HUES48 (cell line): ENCODE measurements around the gene PFKP.

ENCODE experiments used
- H3K27ac ChIP-seq: one replicate; pipeline ENCODE4 v1.7.0; 2013; ENCODE audit warnings: low read depth, low read length, inconsistent platforms
- H3K27me3 ChIP-seq: 2 replicates; pipeline ENCODE4 v1.6.1; 2013; ENCODE audit warnings: mild to moderate bottlenecking, low read length; ENCODE audit not compliant: control insufficient read depth, insufficient read depth
- H3K36me3 ChIP-seq: 2 replicates; pipeline ENCODE4 v1.6.1; 2013; ENCODE audit warnings: low read length; ENCODE audit not compliant: control insufficient read depth, insufficient read depth
- H3K4me1 ChIP-seq: 2 replicates; pipeline ENCODE4 v1.6.1; 2013; ENCODE audit warnings: mild to moderate bottlenecking, low read length; ENCODE audit not compliant: control insufficient read depth, insufficient read depth
- H3K4me3 ChIP-seq: 2 replicates; pipeline ENCODE4 v1.5.1; 2013; ENCODE audit warnings: mild to moderate bottlenecking, low read depth, low read length
- H3K9ac ChIP-seq: 2 replicates; pipeline ENCODE4 v1.6.1; 2013; ENCODE audit warnings: mild to moderate bottlenecking, low read depth, low read length, moderate library complexity
- H3K9me3 ChIP-seq: 2 replicates; pipeline ENCODE4 v1.6.1; 2013; ENCODE audit warnings: low read length; ENCODE audit not compliant: control insufficient read depth, insufficient read depth

Gene PFKP

DNA sequence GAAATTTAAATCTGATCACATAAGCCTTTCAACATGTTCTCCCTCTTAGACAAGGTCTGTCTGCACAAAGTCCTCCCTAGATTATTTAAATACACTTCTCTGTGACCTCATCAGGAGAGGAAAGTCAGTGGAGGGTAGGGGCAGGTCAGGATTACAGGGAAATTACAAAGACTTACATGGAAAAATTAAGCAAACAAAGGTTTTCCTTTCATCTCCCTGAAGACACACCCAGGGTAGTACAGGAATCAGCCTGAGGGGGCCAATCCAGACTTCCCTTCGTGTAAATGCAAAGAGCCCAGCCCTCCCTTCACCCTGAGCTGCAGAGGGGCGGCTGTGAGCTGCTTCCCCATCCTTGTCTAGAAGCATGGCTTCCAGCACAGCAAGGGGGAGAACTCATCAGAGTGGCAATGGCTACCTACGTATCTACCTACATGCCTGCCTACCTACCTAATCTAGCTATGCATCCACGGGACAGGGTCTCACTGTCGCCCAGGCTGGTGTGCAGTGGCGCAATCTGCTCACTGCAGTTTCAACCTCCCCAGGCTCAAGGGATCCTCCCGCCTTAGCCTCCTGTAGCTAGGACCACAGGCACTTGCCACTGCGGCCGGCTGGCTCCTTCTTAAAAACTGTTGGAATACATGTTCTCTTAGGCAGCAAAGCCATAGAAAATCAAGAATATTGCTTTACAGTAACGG lies 72.0 kb downstream of the PFKP start:
- H3K27ac ChIP-seq, result no peak overlapping the region
- no peak overlapping the region for H3K9ac ChIP-seq
- H3K4me3 ChIP-seq, result no peak overlapping the region
- no peaks in the 10 kb centered on the region for H3K27me3 ChIP-seq
- peaks cover 95% of the 10 kb centered on the region for H3K36me3 ChIP-seq
- no peaks in the 10 kb centered on the region for H3K9me3 ChIP-seq
- no peaks in the 10 kb centered on the region for H3K4me1 ChIP-seq

- Histone ChIP-seq H3K27me3 (no peaks in the 10 kb centered on the region), H3K9ac (no peak overlapping the region), H3K9me3 (no peaks in the 10 kb centered on the region), H3K27ac (no peak overlapping the region), H3K4me1 (no peaks in the 10 kb centered on the region), H3K36me3 (peaks cover 94% of the 10 kb centered on the region), H3K4me3 (no peak overlapping the region)
Observed at GRCh38 chr10:3140280-3140679, 72.9 kb downstream of the PFKP start.

GRCh38 chr10:3141351-3142005 lies 74.1 kb downstream of the PFKP start:
- Histone ChIP-seq H3K27me3 (no peaks in the 10 kb centered on the region), H3K9me3 (no peaks in the 10 kb centered on the region), H3K27ac (no peak overlapping the region), H3K9ac (no peak overlapping the region), H3K36me3 (peaks cover 95% of the 10 kb centered on the region), H3K4me3 (no peak overlapping the region), H3K4me1 (no peaks in the 10 kb centered on the region)

DNA sequence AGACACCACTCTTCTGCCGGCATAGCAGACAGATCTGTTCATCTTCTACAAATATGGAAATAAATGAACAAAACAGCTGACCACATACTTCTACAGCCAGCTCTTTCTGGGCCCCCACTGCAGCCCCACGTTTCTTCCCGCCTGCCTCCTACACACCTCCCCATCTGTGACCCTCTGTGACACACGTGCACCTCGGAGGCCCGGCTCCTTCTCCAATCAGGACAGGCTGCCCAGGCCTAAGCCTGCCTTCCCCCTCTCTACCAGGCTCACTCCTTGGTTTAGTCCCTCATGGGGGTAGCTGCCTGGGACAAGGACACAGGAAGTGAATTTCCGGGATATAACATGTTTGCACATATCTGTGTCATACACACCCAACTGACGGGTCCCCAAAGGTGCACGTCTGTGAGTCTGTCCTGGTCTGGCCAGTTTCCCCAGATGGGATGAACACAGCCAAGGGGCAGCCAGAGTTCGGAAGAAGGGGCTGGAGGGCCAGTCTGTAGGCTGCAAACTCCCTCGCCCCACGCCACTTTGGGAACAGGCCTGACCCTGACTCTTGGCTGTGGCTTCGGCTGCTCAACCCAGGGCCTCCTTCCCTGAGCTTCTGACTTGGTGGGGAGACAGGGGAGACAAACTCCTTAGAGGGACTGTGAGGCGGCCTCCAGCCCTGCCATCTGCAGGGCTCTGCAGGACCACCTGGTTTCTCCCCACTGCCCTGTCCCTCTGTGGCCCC lies 75.0 kb downstream of the PFKP start:
- Histone ChIP-seq H3K4me3 (no peak overlapping the region), H3K27ac (no peak overlapping the region), H3K9me3 (no peaks in the 10 kb centered on the region), H3K4me1 (no peaks in the 10 kb centered on the region), H3K27me3 (no peaks in the 10 kb centered on the region), H3K36me3 (peaks cover 95% of the 10 kb centered on the region), H3K9ac (no peak overlapping the region)

GRCh38 chr10:3143366-3143765 lies 76.0 kb downstream of the PFKP start:
- H3K27me3 ChIP-seq, result no peaks in the 10 kb centered on the region
- H3K9me3 ChIP-seq, result no peaks in the 10 kb centered on the region
- no peaks in the 10 kb centered on the region for H3K4me1 ChIP-seq
- no peak overlapping the region for H3K4me3 ChIP-seq
- no peak overlapping the region for H3K27ac ChIP-seq
- peaks cover 94% of the 10 kb centered on the region for H3K36me3 ChIP-seq
- H3K9ac ChIP-seq, result no peak overlapping the region

- H3K9me3 ChIP-seq, result no peaks in the 10 kb centered on the region
- no peak overlapping the region for H3K4me3 ChIP-seq
- H3K4me1 ChIP-seq, result no peaks in the 10 kb centered on the region
- no peak overlapping the region for H3K9ac ChIP-seq
- no peaks in the 10 kb centered on the region for H3K27me3 ChIP-seq
- no peak overlapping the region for H3K27ac ChIP-seq
- peaks cover 94% of the 10 kb centered on the region for H3K36me3 ChIP-seq
Observed at GRCh38 chr10:3143791-3144434, 76.6 kb downstream of the PFKP start.

- Histone ChIP-seq H3K4me3 (no peak overlapping the region), H3K36me3 (peaks cover 89% of the 10 kb centered on the region), H3K9me3 (no peaks in the 10 kb centered on the region), H3K9ac (no peak overlapping the region), H3K27me3 (no peaks in the 10 kb centered on the region), H3K4me1 (no peaks in the 10 kb centered on the region), H3K27ac (no peak overlapping the region)
Observed at GRCh38 chr10:3145366-3145765, 78.0 kb downstream of the PFKP start.

DNA sequence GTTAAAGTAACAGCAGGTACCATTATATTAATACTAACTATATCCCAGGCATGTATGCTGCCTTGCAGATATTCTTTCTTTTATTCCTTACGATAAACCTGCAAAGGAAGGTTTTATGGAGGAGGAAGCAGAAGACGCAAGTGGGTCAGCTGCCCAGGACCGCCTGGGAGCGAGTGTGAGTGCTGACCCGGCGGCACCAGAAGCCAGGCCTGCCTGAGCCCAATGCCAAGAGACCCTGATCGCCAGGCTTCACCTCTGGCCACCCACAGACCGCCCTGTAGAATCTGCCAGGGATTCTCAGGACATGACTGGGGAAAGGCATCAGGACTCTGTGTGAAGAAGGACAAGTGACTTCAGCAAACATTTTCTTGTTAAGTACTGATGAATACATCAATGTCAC lies 78.9 kb downstream of the PFKP start:
- no peaks in the 10 kb centered on the region for H3K4me1 ChIP-seq
- peaks cover 89% of the 10 kb centered on the region for H3K36me3 ChIP-seq

GRCh38 chr10:3147117-3147820 lies 79.9 kb downstream of the PFKP start:
- peaks cover 79% of the 10 kb centered on the region for H3K36me3 ChIP-seq

More for the DNA sequence above, 78.9 kb downstream of the PFKP start:
- no peak overlapping the region for H3K27ac ChIP-seq
- no peak overlapping the region for H3K9ac ChIP-seq
- no peaks in the 10 kb centered on the region for H3K27me3 ChIP-seq
- no peaks in the 10 kb centered on the region for H3K9me3 ChIP-seq
- no peak overlapping the region for H3K4me3 ChIP-seq

GRCh38 chr10:3148041-3148440 lies 80.7 kb downstream of the PFKP start:
- Histone ChIP-seq H3K27ac (no peak overlapping the region), H3K4me3 (no peak overlapping the region), H3K27me3 (no peaks in the 10 kb centered on the region), H3K4me1 (no peaks in the 10 kb centered on the region), H3K36me3 (peaks cover 78% of the 10 kb centered on the region), H3K9me3 (no peaks in the 10 kb centered on the region), H3K9ac (no peak overlapping the region)

More at GRCh38 chr10:3147117-3147820, 79.9 kb downstream of the PFKP start:
- Histone ChIP-seq H3K9me3 (no peaks in the 10 kb centered on the region), H3K27ac (no peak overlapping the region), H3K27me3 (no peaks in the 10 kb centered on the region), H3K4me3 (no peak overlapping the region), H3K4me1 (no peaks in the 10 kb centered on the region), H3K9ac (no peak overlapping the region)
